ENCODE data around the gene ZNF880.
"Not testable (repeated sequence)": the region's sequence is repeated elsewhere in the genome, so short reads cannot be mapped to it uniquely, and the experiment has no call there.

Gene ZNF880

DNA sequence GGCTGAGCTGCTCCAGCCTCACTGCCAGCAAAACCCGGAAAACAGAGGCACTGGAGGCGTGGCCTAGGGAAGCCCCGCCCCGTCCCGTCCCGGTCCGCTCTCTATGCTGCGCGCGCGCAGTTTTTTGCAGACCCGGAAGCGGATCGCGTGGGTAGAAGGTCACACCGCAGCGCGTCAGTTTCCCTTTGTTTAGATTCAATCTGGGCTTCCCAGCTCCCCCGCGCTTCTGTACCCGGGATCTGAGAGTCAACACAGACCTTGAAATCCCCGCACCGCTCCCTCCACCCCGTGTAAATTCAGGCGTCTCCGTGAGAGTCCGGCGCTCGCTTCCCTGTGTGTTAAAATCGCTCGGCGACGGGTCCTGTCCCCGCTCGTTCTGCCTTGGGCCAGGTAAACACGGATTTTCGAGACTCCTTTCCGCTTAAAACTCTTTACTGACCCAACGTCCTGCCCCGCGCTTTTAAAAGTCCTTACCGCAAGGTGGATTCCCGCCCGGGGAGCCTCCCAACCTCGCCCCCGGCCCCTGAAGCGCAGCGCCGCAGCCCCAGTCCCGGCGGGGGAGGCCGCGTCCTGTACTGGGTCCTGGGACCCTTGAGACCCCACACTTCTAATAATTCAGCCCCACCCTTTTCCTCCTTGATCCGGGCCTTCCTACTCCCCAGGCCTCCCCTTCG is 33.5 kb upstream of the ZNF880 start, which contains the start of gene ZNF610:
Gene ZNF610, plus strand, starts transcription at position 127 of the 674 bp plus-strand sequence. CDS start 12,930 bp downstream, outside the sequence.
- Histone ChIP-seq H3K4me2 (ENCODE audit: low read length) (peak within 1 kb of the TSS; percentile 97), H3K9me3 (ENCODE audit: control insufficient read depth, low read length) (no peaks in the 10 kb centered on the region), H3K27ac (peak within 1 kb of the TSS; percentile 60), H3K36me3 (ENCODE audit: control insufficient read depth, insufficient read depth, low read length) (no peaks in the 10 kb centered on the region), H2AFZ (peak within 1 kb of the TSS; percentile 50), H3K4me1 (no peaks in the 10 kb centered on the region), H3K79me2 (no peaks in the 10 kb centered on the region), H3K9ac (no peak within 1 kb of the TSS), H3K27me3 (ENCODE audit: control insufficient read depth, insufficient read depth, low read length) (no peaks in the 10 kb centered on the region), H3K4me3 (ENCODE audit: low read depth, low read length) (peak within 1 kb of the TSS; percentile 95)
- no peak for TF ChIP-seq CTCF (IDR thresholded peaks at IDR 0.05)

- H3K27ac ChIP-seq: peak overlapping the region; percentile 60
- TF ChIP-seq CTCF (IDR thresholded peaks at IDR 0.05): no peak
- no peaks in the 10 kb centered on the region for H3K79me2 ChIP-seq
- H3K4me1 ChIP-seq: no peaks in the 10 kb centered on the region
- peak overlapping the region; percentile 97 for H3K4me2 ChIP-seq (ENCODE audit: low read length)
- H2AFZ ChIP-seq: no peak overlapping the region
- H3K9me3 ChIP-seq (ENCODE audit: control insufficient read depth, low read length): no peaks in the 10 kb centered on the region
- no peaks in the 10 kb centered on the region for H3K27me3 ChIP-seq (ENCODE audit: control insufficient read depth, insufficient read depth, low read length)
- no peak overlapping the region for H3K9ac ChIP-seq
- H3K4me3 ChIP-seq (ENCODE audit: low read depth, low read length): peak overlapping the region; percentile 95
- H3K36me3 ChIP-seq (ENCODE audit: control insufficient read depth, insufficient read depth, low read length): no peaks in the 10 kb centered on the region
These were observed 32.8 kb upstream of the ZNF880 start for GRCh38 chr19:52336791-52337381.

DNA sequence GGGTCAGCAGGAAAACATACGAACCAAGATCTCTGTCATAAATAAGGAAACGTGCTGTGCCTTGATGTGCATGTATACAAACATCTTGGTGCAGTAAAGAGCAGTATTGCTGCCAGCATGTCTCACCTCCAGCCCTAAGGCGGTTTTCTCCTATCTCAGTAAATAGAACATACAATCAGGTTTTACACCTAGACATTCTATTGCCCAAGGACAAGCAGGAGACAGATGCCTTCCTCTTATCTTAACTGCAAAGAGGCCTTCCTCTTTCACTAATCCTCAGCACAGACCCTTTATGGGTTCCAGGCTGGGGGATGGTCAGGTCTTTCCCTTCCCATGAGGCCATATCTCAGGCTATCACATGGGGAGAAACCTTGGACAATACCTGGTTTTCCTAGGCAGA is 30.7 kb upstream of the ZNF880 start:
- not testable (repeated sequence) for H3K27me3 ChIP-seq (ENCODE audit: control insufficient read depth, insufficient read depth, low read length); H3K79me2 ChIP-seq; H3K4me3 ChIP-seq (ENCODE audit: low read depth, low read length); H3K9me3 ChIP-seq (ENCODE audit: control insufficient read depth, low read length); H3K36me3 ChIP-seq (ENCODE audit: control insufficient read depth, insufficient read depth, low read length); H3K27ac ChIP-seq; H2AFZ ChIP-seq; H3K4me2 ChIP-seq (ENCODE audit: low read length); H3K4me1 ChIP-seq; H3K9ac ChIP-seq

GRCh38 chr19:52343548-52343947 is 26.2 kb upstream of the ZNF880 start:
- no peak overlapping the region for H3K27ac ChIP-seq
- no peaks in the 10 kb centered on the region for H3K36me3 ChIP-seq (ENCODE audit: control insufficient read depth, insufficient read depth, low read length)
- H2AFZ ChIP-seq: no peak overlapping the region
- no peak overlapping the region for H3K9ac ChIP-seq
- peak; percentile 27 for TF ChIP-seq CTCF (IDR thresholded peaks at IDR 0.05)
- H3K4me1 ChIP-seq: no peaks in the 10 kb centered on the region
- H3K4me3 ChIP-seq (ENCODE audit: low read depth, low read length): no peak overlapping the region
- H3K4me2 ChIP-seq (ENCODE audit: low read length): peak overlapping the region; percentile 5
- H3K27me3 ChIP-seq (ENCODE audit: control insufficient read depth, insufficient read depth, low read length): no peaks in the 10 kb centered on the region
- no peaks in the 10 kb centered on the region for H3K79me2 ChIP-seq
- no peaks in the 10 kb centered on the region for H3K9me3 ChIP-seq (ENCODE audit: control insufficient read depth, low read length)

DNA sequence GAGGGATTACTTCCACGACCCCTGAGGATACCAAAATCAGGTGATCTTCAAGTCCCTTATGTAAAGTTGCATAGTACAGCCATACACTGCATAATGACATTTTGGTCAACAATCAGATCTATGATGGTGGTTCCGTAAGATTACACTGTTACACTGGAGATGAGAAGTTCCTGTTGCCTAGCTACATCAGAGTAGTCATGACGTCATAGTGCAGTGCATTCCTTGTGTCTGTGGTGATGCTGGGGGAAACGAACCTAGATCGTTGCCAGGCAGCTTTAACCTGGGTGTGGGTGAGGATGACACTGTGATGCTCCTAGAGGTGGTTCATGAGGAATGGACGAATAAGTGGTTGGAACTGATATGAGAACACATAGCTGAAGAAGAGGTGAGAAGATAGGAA is 24.6 kb upstream of the ZNF880 start:
- Histone ChIP-seq H3K4me3 (ENCODE audit: low read depth, low read length) (no peak overlapping the region), H3K27ac (no peak overlapping the region), H3K36me3 (ENCODE audit: control insufficient read depth, insufficient read depth, low read length) (no peaks in the 10 kb centered on the region), H2AFZ (no peak overlapping the region), H3K79me2 (no peaks in the 10 kb centered on the region), H3K9me3 (ENCODE audit: control insufficient read depth, low read length) (no peaks in the 10 kb centered on the region), H3K9ac (no peak overlapping the region), H3K27me3 (ENCODE audit: control insufficient read depth, insufficient read depth, low read length) (no peaks in the 10 kb centered on the region), H3K4me2 (ENCODE audit: low read length) (no peak overlapping the region), H3K4me1 (no peaks in the 10 kb centered on the region)
- TF ChIP-seq CTCF (IDR thresholded peaks at IDR 0.05): no peak
